GM12872 (cell line): ENCODE data around the gene ADAMTSL1.

ENCODE experiments used
- CTCF ChIP-seq: IDR thresholded peaks from 3 replicates; pipeline ENCODE4 v1.5.1; 2011; ENCODE audit warnings: low read depth, mild to moderate bottlenecking, low read length, moderate library complexity; ENCODE audit not compliant: insufficient read depth

Gene ADAMTSL1

DNA sequence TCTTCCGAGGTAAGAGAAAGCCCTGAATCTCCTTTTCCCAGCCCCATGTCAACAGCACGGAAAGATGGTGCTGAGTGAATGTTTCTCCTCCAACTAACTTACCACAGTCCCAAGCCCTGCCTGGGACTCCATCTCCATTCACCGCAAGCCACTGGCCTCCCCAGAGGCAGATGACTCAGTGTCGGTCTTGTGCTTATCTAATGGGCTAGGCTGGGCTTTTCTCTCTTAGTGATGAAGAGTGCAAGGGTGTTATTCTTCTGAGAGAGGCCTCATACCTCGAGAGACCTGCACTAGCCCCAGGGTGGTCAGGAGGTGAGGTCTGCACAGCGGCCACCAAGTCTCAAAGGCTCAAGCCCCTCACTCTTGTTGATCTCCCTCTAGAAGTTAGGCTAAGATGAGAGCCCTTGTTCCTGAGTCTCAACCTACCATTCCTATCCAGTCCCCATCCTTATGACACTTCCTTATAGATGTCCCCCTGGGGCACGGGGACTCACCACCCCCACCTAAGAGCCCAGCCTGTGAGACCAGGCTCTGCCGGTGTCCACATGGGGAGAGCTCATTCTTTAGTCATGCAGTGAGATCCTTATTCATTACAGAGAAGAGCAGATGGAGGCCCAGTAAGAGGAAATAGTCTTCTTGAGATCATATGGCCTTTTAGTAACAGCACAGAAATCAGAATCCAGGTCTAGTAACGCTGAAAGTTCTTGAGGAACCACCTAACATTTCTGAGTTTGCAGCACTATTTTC is 432.1 kb downstream of the ADAMTSL1 start:
- TF ChIP-seq CTCF, result no peak

- no peak for TF ChIP-seq CTCF
Observed at GRCh38 chr9:18906656-18907395, 432.9 kb downstream of the ADAMTSL1 start.

GRCh38 chr9:18907927-18908625 is 434.1 kb downstream of the ADAMTSL1 start:
- TF ChIP-seq CTCF, result no peak

DNA sequence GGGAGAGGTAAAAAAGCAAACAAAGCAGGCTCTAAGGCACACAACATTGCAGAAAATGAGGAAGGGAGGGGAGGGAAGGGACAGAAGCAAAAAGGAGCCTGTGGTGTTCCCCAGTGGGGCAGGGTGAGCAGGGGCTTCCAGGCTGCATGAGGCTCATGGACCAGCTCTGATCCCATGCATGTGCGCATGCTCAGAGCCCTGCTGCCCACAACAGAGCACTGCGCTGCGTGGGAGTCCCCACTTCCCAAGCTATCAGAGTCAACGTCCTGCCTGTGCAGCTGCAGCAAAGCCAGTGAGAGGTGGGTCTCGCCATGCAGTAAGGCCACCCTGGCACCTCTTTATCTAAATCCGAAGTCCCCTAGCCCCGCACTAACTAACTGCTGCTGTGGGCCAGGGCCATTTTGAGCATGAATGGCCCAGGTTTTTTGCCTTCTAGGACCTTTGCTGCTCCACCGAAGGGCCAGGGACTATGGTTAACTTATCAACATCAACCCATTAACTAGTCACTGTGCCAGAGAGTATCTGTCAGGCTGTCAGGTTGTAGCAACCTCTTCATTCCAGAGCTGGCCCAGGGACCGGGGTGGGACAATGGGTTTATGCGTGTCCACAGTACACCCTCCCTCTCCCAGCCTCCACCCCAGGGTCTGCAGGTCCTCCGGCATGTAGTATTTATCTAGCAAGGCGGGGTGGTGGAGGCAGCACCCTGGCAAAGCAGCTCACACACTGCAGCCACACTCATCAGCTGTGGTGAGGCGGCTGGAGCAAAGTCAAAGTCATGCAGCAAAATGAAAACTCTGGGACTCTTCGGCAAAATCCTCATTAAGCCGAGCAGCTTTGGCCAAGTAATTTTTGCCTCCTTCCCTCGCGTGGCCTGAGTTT is 435.4 kb downstream of the ADAMTSL1 start:
- TF ChIP-seq CTCF, result no peak

- TF ChIP-seq CTCF, result no peak
Observed at GRCh38 chr9:18910435-18910834, 436.5 kb downstream of the ADAMTSL1 start.

DNA sequence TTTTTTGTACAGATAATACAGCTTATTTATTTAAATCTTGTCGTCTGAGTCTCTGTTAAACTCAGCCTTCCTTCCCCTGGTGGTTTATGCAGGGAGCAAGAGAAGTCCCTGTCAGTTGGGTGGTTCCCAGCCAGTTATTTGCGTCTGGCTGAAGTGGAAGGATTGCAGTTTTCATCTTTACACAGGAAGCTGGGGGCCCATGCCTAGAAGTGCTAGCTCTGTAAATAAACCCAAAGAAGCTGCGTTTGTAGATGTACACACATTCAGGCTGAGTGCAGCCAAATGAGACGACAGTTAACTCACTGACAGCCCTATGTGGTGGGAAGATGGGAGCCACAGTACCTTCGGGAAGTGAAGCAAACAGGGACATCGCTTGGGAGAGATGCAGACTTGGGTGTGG is 437.0 kb downstream of the ADAMTSL1 start:
- TF ChIP-seq CTCF, result no peak
